GM12874 (cell line): ENCODE results near the gene MED15.

Experiments used
- TF ChIP-seq, protein P1 (sequence below): IDR thresholded peaks from 2 replicates; pipeline ENCODE4 v1.5.1; 2011; ENCODE audit warnings: low read depth, mild to moderate bottlenecking, control low read depth, low read length, moderate library complexity; ENCODE audit not compliant: insufficient read depth

MED15 gene

DNA sequence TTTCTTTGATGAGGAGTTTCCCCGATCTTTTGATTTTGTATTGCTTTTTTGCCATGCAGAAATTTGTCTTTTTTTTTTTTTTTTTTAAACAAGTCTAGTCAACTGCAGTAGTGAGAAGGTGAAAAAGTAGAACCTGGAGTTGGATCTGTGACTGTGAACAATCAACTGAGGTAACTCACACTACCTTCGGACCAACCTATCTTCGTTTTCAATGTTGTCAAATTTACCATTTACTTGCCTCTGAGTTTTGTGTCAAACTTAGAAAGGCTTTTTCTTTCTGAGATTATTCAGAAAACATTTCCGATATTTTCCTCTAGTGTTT is 32.3 kb upstream of the MED15 start:
- TF ChIP-seq, protein P1, sequence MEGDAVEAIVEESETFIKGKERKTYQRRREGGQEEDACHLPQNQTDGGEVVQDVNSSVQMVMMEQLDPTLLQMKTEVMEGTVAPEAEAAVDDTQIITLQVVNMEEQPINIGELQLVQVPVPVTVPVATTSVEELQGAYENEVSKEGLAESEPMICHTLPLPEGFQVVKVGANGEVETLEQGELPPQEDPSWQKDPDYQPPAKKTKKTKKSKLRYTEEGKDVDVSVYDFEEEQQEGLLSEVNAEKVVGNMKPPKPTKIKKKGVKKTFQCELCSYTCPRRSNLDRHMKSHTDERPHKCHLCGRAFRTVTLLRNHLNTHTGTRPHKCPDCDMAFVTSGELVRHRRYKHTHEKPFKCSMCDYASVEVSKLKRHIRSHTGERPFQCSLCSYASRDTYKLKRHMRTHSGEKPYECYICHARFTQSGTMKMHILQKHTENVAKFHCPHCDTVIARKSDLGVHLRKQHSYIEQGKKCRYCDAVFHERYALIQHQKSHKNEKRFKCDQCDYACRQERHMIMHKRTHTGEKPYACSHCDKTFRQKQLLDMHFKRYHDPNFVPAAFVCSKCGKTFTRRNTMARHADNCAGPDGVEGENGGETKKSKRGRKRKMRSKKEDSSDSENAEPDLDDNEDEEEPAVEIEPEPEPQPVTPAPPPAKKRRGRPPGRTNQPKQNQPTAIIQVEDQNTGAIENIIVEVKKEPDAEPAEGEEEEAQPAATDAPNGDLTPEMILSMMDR, result no peak

DNA sequence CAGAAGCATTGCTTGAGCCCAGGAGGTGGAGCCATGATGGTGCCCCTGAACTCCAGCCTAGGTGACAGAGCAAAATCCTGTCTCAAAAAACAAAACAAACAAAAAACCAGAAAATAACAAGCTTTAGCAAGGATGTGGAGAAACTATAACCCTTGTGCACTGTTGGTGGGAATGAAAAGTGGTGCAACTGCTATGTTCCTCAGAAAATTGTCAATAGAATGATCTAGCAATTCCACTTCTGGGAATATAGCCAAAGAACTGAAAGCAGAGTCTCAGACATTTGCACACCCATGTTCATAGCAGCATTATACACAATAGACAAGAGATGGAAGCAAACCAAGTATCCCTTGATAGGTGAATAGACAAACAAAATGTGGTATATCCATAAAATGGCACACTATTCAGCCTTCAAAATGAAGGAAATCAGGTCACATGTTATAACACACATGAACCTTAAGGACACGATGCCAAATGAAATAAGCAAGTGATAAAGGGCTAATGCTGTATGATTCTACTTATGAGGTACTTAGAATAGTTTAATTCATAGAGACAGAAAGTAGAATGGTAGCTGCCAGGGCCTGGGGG is 27.7 kb upstream of the MED15 start:
- TF ChIP-seq, protein P1, result no peak

DNA sequence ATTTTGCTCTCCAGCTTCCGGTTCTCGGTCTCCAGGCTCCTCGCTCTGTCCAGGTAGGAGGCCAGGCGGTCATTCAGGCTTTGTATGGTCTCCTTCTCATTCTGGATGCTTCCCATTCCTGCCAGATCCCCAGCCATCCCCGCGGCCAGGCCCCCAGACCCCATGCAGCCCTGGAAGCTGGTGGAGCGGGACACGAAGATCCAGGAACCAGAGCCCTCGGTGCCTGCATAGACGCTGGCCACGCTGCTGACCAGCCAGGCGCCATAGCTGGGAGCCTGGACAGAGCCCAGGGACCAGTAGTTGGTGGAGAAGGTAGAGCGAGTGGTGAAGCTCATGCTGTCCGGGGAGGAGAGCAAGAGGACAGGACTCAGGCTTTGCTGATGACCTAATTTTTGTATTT is 23.6 kb upstream of the MED15 start:
- TF ChIP-seq, protein P1, result no peak

DNA sequence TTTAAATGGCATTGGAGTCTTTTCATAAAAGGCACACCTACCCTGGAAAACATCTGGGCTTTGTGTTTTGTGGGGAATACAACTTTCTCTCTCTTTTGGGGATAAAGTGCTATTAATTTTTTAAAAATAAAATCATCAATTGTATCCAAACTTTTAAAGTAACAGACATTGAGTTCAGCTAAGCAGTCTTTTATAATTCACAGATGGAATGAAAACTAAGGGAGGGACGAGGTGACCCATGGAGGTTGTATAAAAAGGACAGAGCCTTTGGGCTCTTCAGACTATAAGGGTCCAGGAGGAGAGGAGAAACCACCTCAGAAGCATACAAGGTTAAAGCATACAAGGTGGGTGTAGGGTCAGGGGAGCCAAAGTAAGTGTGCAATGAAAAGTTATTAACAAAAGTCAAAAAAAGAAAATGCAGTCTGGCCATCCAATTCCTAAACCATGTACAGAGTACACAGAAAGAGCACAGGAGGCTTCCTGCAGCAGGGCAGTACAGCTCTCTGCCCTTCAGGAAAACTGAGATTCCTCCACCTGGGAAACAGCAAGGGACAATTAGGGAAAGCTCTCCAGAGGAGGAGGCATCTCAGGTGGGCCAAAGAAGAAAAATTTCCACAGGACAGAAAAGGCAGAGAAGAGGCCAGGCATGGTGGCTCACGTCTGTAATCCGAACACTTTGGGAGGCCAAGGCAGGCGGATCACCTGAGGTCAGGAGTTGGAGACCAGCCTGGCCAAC is 22.3 kb upstream of the MED15 start:
- TF ChIP-seq, protein P1, result no peak

DNA sequence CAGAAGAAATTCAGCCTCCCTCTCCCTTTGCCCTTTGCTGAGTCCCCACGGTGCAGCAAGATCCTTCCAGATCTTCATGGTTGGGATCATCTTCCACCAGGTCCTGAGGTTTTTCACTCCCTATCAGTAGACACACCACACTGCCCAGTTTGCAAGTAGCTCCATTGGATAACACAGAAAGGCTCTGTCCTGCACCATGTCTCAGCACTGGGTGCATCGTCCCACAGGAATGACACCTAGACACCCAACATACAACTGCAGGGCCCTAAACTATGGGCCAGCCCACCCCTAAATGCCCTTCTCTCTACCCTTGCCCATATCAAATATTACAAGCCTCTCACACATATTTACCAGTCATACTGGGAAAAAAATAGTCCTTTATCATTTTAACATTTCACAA is 21.2 kb upstream of the MED15 start:
- TF ChIP-seq, protein P1, result no peak

DNA sequence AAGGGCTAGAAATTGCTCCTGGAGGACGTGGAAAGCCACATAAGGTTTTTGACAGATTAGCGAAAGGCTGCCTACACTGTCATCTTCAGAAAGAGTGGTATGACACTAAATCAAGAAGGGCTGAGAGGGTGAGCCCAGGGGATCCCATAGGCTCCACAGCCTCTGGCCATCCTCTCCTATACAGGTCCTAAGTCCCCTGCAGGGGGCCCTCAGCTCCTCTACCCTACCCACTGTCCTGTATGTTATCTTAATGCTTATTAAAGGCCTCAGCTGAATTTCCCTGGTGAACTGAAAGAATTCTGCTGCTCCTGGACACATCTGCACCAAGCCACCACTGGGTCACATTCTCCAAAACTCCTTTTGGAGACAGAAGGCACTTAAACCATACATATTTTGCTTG is 19.7 kb upstream of the MED15 start:
- TF ChIP-seq, protein P1, result no peak

DNA sequence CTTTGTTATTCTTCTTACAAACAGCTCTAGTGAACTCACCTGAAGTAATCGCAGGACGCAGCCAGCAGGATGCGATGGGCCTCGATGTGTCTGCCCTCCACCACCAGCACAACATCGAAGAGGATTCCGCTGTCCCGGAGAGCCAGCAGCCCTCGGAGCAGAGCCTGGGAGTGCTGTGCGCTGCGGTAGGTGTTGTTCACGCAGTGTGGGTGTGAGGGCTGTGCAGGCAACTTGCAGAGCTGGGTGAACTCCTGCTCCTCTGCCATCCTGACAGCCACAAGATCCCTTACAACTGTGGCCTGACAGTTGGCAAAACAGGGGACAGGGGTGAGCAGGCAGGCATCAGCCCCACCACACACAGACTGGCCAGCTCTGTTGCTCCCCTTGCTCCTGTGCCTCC is 18.5 kb upstream of the MED15 start:
- TF ChIP-seq, protein P1, result no peak
